Stimulated activated CD8-positive, alpha-beta memory T cell treated with anti-CD3 and anti-CD28 coated beads, Interleukin-7, amount 100 ng/mL, for 48 hours (primary cell): ENCODE data around the gene NR5A2.
A peak's percentile ranks its signal among the peaks of the same experiment; 100 is the strongest.

Experiments
- DNase-seq, 2 donors: peaks; one replicate each; pipeline ENCODE4 v3.0.0-alpha.2; 2020; ENCODE audit warnings: low read depth in 1 of 2; ENCODE audit errors: extremely low read depth in 1 of 2

The NR5A2 gene

DNA sequence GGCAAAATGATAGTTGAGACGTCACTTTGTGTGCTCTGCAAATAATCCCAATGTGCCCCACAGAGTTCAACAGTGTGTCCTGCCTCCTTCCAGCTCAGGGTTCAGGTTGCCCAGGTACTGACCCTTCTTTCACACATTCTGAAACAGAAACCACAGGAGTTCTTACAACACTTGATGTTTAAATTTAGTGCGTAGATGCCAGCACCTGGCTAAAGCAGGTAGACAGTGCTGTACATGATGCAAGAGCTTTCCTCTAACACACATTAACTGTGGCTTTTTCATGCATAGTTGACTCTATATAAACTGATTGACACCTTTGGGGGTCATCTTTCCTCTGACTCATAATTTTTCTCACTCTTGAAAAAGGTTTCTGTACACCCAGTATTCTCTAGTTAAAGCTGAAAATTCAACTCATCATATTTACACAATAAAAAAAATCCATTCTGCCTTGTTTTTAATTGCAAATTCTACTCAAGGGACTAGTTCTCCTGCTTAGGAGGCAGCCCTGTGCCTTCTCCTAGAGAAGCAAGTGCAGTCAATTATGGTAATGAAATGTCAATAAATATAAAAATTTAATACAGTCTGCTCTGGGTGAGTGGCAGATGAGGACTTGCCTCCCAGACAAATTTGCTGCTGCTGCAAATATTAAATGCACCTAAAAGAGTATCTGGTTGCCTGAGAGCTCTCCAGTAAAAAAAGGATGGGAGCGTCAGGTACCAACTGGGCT lies 91.4 kb downstream of the NR5A2 start:
- no peak for DNase-seq

DNA sequence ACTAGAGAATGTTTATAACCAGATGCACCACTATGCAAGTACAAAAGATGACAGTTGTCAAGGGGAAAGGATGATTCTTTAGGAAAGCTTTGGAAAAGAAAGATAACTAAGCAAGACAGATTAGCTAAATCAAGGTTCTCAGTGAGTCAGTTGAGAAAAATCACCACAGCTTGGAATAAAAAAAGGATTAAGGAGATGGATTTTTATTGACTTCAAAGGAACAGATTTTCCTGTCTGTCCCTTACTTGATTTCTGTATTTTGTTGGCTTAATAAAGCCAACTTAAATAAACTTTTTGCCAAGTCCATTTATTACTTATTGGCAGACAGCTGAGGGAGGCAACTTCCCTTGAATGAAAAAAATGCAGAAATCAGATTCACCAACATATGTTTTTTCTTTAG lies 93.9 kb downstream of the NR5A2 start:
- DNase-seq: no peak

DNA sequence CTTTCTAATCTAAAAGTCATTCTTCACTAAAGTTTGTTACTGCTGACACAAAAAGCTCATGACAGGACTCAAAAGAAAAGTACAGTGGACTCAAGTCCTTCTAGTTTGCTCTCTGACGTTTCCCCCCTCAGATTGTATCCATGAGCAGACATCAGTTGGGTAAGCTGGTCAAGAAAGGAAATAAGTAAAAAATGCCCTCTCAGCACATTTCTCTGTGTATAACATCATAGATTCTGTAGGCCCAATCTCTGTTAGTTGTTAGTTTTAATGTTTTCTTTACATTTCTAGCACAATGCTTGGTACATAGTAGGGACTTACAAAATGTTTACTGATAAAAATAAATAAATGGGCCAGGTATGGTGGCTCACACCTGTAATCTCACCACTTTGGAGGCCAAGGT lies 96.8 kb downstream of the NR5A2 start:
- no peak for DNase-seq

GRCh38 chr1:200128081-200128480 lies 100.6 kb downstream of the NR5A2 start:
- no peak for DNase-seq

- DNase-seq: no peak
Measured at GRCh38 chr1:200128944-200129879, 101.7 kb downstream of the NR5A2 start.

- no peak for DNase-seq
Measured at GRCh38 chr1:200130552-200130951, 103.0 kb downstream of the NR5A2 start.

- no peak for DNase-seq
Measured at GRCh38 chr1:200131551-200132125, 104.1 kb downstream of the NR5A2 start.

DNA sequence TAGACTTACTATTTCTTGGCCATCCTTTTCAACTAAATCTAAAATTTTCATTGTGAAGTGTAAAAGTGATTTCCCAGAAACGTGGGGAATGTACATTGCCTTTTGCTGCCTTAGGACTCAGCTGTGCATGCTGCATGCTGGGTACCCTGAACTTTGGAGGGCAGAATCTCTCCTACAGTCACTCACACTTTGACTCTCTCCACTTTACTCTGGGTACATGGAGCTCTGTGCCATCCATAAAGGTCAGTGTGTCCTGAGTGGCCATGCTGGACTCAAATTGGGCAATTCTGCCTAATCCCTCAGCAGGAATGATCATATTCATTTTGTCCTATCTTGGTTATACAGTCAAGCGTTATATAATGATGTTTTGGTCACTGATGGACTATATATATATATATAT lies 105.6 kb downstream of the NR5A2 start:
- DNase-seq: no peak

DNA sequence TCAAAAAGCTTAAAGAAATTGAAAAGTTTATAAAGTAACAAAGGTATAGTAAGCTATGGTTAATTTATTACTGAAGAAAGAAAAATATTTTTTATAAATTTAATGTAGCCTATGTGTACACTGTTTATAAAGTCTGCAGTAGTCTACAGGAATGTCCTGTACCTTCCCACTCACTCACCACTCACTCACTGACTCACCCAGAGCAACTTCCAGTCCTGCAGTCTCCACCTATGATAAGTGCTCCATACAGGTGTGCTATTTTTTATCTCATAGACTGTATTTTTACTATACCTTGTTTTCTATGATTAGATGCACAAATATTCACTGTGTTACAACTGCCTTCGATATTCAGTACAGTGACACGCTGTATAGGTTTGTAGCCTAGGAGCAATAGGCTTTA lies 106.6 kb downstream of the NR5A2 start:
- DNase-seq: no peak

- DNase-seq: no peak
Measured at GRCh38 chr1:200136384-200136783, 108.9 kb downstream of the NR5A2 start.

GRCh38 chr1:200139661-200140250 lies 112.2 kb downstream of the NR5A2 start:
- DNase-seq: no peak

- DNase-seq: no peak
Measured at GRCh38 chr1:200143347-200143746, 115.8 kb downstream of the NR5A2 start.

- no peak for DNase-seq
Measured at GRCh38 chr1:200146100-200146499, 118.6 kb downstream of the NR5A2 start.

DNA sequence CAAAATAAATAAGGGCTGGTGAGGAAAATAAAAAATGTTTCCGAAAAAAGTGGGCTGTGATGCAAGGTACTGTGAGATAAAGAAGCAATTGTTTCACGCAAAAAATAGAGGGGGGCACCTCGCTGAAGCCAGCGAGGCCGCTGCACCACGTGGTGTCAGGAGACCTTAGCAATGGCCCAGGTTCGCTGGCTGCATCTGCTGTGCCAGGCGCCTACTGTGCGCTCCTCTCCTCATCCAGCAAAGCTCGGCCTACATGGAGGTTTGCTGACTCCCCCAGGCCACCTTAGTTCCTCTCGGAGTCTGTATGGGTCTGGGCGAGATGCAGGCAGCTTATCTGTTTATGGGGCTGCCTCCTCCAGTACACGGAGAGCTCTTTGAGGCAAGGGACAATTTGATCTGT lies 119.6 kb downstream of the NR5A2 start:
- no peak for DNase-seq

DNA sequence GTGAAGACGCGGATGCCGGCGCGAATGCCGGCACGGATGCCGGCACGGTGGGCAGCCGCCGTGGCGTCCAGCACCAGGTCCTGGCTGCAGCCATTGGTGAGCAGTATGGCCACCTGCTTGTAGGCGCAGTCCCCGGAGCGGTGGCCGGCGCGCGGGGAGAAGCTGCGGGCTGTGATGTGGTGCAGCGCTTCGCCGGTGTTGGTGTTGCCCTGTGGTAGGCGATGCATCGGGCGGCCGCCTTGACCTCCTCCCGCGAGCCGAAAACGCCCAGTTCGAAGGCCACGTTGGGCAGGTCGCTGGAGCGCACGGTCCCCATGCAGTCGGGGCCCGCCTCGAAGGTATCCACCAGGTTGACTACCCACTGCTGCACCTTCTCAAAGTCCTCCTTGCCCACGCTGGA lies 120.2 kb downstream of the NR5A2 start:
- DNase-seq: no peak

- DNase-seq: no peak
Measured at GRCh38 chr1:200150006-200150405, 122.5 kb downstream of the NR5A2 start.

DNA sequence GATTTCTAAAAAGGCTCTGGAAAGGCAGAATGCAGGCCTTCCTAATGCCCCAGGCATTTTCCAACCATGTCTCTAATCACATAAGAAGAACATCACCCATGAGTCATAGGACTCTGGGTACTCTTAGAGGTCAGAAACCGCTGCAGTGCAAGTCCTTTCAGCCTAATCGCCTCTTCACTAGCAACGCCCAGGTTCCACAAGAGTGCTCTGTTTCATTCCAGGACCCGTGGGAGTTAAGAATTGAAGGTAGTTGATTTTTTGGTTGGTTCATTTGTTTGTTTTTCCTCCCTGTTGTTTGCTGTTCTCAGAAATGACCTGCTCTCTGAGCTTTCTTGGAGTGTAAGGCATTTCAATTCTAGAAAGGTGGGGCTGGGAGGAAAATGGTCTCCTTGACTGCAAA lies 123.2 kb downstream of the NR5A2 start:
- DNase-seq: no peak

DNA sequence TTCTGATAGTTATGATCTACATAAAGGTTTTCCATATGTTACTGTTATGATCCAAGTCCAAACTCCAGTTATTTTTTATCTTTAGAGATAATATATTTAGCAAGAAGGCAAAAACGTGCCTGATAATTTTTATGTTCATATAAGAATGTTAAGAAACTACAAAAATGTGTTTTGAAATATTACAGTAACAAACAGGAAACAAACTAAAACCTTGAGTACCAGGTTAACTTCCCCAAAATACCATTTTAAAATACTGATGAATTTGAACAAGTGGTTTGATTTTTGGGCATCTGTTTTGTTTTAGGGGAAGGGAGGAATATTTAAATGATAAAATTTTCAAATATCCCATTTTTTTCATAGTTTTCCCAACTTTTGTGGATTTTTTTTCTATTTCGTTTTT lies 124.8 kb downstream of the NR5A2 start:
- no peak for DNase-seq

DNA sequence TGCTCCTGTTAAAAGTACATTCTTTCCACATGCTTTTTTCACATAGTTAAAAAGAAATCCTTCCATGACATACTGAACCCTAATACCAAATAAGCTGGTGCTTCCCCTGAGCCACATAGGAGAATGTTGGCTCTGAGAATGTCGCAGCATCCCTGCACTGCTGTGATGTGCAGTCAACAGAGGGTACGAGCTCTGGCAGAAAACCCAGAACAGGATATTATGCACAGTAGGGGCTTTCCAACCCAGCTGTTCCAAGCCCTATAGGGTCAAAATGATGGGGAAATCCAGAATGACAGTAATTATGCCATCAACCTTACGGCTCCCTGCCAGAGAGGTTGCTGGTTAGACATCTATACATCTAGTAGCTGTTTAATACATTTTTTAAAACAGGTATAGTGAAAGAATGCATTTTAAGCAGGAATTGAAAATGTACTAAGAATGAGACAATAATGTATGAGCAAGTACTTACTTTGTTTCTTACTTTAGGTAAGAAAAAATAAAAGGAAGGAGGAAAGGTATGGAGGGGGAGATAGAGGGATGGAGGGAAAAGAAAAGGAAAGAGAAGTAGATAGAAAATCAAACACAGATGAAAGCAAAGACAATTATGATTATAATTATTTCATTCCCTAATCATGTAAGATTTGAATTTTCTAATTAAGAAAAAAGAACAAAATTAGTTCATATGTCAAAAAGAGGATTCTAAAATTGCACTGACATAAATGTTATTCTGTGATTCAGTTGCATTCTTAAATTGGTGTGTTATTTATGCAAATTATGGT lies 126.0 kb downstream of the NR5A2 start:
- peak in 1 of 2 donors; percentile 26 for DNase-seq

DNA sequence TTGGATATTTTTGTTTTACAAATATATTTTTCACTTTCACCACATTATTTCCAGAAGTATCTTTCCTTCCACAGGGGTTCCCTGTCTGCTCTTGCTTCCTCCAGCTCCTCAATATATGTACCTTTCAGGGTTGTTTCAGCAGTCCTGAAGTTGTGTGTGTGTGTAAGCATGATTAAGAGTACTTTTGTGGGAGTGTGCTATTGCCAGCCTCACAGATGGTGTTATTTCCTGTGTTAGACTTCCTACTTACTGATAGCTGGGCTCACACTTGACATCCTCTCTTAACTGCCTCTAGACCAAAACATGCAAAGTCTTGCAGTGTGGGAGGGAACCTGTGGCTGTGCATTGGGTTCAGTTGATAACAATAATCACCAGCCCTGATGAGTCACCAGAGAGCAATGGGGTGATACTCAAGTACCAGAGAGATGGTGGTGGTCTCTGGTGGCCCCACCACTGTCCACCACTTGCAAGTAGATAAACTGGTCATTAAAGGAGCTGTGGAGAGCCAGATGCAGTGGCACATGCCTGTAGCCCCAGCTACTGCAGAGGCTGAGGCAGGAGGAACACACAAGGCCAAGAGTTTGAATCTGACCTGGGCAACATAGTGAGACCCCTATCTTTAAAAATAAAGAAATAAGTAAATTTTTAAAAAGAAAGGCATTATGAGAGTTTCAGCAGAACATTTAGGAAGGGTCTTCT lies 126.7 kb downstream of the NR5A2 start:
- peak in 1 of 2 donors; percentile 28 for DNase-seq
